CD4-positive, alpha-beta memory T cell (primary cell): Measurements from ENCODE around the gene SDCBP2. TPM values are rescaled to one million over a fixed set of nuclear protein-coding genes. Genes with fewer than 3 reads are reported as not detected.

Experiments
- CTCF ChIA-PET: fragments of 350-600 bp; sonication (Branson Sonifier 250); formaldehyde crosslinking; loops from one replicate; lab custom pipeline; 2021; ENCODE audit warnings: inconsistent platforms; ENCODE audit not compliant: partially characterized antibody; lab: Charles Lee
- POLR2A ChIA-PET: fragments of 350-600 bp; sonication (Branson Sonifier 250); formaldehyde crosslinking; loops from one replicate; lab custom pipeline; 2021; ENCODE audit not compliant: partially characterized antibody; lab: Charles Lee
- DNase-seq, 5 donors: peaks; one replicate each; pipeline versions ENCODE4 v3.0.0 to v3.0.0-alpha.2; 2020 to 2022; ENCODE audit warnings: mixed read lengths in 1 of 5
- H3K27ac ChIP-seq: one replicate; pipeline ENCODE4 v1.7.0; 2013; ENCODE audit warnings: low read depth, low read length
- H3K27me3 ChIP-seq: 2 replicates; pipeline ENCODE4 v1.7.0; 2013; ENCODE audit warnings: mild to moderate bottlenecking, low read length, moderate library complexity; ENCODE audit not compliant: insufficient read depth
- H3K36me3 ChIP-seq: 2 replicates; pipeline ENCODE4 v1.7.0; 2013; ENCODE audit warnings: mild to moderate bottlenecking, low read length, moderate library complexity; ENCODE audit not compliant: insufficient read depth
- H3K4me1 ChIP-seq: 2 replicates; pipeline ENCODE4 v1.7.0; 2013; ENCODE audit warnings: mild to moderate bottlenecking, low read length, moderate library complexity; ENCODE audit not compliant: insufficient read depth
- H3K4me3 ChIP-seq, 2 donors: one replicate each; pipeline ENCODE4 v1.7.0; 2013; ENCODE audit warnings: low read length in 2 of 2, mild to moderate bottlenecking in 1 of 2
- H3K9me3 ChIP-seq, 2 donors: one replicate each; pipeline ENCODE4 v1.7.0; 2013; ENCODE audit warnings: low read length in 2 of 2, control low read depth in 1 of 2; ENCODE audit not compliant: control insufficient read depth in 1 of 2
- H3K27ac Mint-ChIP-seq, 7 donors: one replicate each; pipeline ENCODE4 v1.8.0; 2020 to 2021; ENCODE audit warnings: mixed read lengths in 7 of 7, mild to moderate bottlenecking in 6 of 7, inconsistent platforms in 3 of 7, moderate library complexity in 3 of 7
- H3K27me3 Mint-ChIP-seq, 2 donors: one replicate each; pipeline ENCODE4 v1.8.0; 2020 to 2021; ENCODE audit warnings: mixed read lengths in 2 of 2
- H3K36me3 Mint-ChIP-seq, 2 donors: one replicate each; pipeline ENCODE4 v1.8.0; 2020 to 2021; ENCODE audit warnings: mixed read lengths in 2 of 2, inconsistent platforms in 1 of 2, mild to moderate bottlenecking in 1 of 2
- H3K4me1 Mint-ChIP-seq, 4 donors: one replicate each; pipeline ENCODE4 v1.8.0; 2020 to 2021; ENCODE audit warnings: mixed read lengths in 4 of 4, mild to moderate bottlenecking in 1 of 4
- H3K4me3 Mint-ChIP-seq, 8 donors: one replicate each; pipeline ENCODE4 v1.8.0; 2020 to 2021; ENCODE audit warnings: mixed read lengths in 8 of 8, mild to moderate bottlenecking in 7 of 8, moderate library complexity in 6 of 8, inconsistent platforms in 3 of 8
- H3K9me3 Mint-ChIP-seq, 8 donors: one replicate each; pipeline ENCODE4 v1.8.0; 2020 to 2021; ENCODE audit warnings: mixed read lengths in 8 of 8, mild to moderate bottlenecking in 5 of 8, inconsistent platforms in 3 of 8, moderate library complexity in 1 of 8
- intact Hi-C: fragments of 100-400 bp; cut with micrococcal nuclease; formaldehyde crosslinking; loops from one replicate; pipeline ENCODE4 v1.15.1; 2023
- polyA plus RNA-seq, 2 donors: library from polyadenylated mRNA; unstranded; fragments of 300-500 nt; fragmentation: Illumina TruSeq; gene quantifications; one replicate each; pipeline ENCODE4 v1.2.3, GENCODE V29; 2021
- total RNA-seq, 2 experiments: library from RNA; stranded (reverse); gene quantifications; one replicate each; pipeline ENCODE4 v1.2.3, GENCODE V29; 2021

Gene SDCBP2
- total and polyA plus RNA-seq, 4 experiments from 2014 or later, result 0.61 to 2.2 (median 1.2) TPM

DNA sequence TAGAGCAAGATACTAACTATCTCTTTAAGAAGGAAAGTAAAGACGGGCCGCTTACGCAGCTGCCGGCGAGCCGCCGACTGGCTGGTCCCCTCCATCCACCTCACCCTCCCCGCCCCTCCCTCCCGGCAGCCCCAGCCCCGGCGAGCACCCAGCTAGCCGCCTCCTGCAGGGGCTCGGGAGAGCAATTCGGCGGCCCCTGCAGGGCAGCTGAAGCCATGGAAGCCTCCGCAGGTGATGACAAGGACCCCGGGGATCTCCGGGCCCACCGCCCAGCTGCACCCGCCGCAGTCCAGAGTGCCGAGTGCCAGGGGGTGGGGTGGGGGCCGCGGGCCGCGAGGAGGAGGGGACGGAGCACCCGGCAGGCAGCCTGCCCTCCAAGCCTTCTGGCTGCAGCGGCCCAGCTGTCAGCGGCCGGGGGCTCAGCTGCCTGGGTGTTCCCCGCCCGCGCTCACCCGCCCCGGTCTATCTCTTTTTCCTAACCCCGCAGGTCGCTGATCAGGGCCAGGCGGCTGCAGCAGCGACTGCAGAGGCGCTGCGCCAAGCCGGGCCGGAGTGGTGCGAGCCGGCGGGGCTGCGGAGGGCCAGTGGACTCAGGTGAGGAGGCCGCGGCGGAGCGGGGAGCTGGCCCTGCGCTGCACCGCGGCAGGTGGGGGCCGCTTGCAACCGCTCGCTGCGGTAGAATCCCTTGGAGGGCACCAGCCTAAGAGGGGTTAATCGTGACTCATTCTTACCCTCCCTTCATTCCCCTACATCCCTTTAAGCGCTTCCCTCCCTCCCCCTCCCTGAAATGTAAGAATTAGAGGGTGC is 62.6 kb downstream of the SDCBP2 start, which contains the start of gene SNPH:
SNPH (plus strand) TSS at position 128 of the 807 bp plus-strand sequence. CDS start 29,946 bp downstream, outside the sequence.
- CTCF ChIA-PET, result interaction anchor here (1.0 to 1.1 kb wide), 2 partner anchors 32 to 201 kb away, joined by 3 read pairs; no protein-coding TSS in a partner anchor
- H3K27ac Mint-ChIP-seq, result peak within 1 kb of the TSS; percentile 88 to 99 (median 96)
- POLR2A ChIA-PET, result interaction anchor here (0.6 to 1.8 kb wide), 11 partner anchors 9 to 169 kb away, joined by 3 to 9 read pairs (median 3); partner anchors contain the start of genes PSMF1 and RAD21L1
- peaks cover 36% of the 10 kb centered on the region for H3K4me1 ChIP-seq
- no peaks in the 10 kb centered on the region for H3K36me3 ChIP-seq
- H3K4me1 Mint-ChIP-seq, result peaks cover 23 to 53% (median 39%) of the 10 kb centered on the region in 4 donors
- DNase-seq, result peak; percentile 67 to 84 (median 72)
- peaks cover 4% of the 10 kb centered on the region for H3K27me3 ChIP-seq
- no peaks in the 10 kb centered on the region for H3K27me3 Mint-ChIP-seq
- no peaks in the 10 kb centered on the region for H3K36me3 Mint-ChIP-seq
- peak within 1 kb of the TSS; percentile 43 to 58 for H3K4me3 ChIP-seq
- peak within 1 kb of the TSS; percentile 86 to 96 (median 92) for H3K4me3 Mint-ChIP-seq
- H3K9me3 Mint-ChIP-seq, result peaks cover 0 to 2% (median 0%) of the 10 kb centered on the region in 8 donors
- intact Hi-C loops, result loop anchor here (1.0 to 5.0 kb wide), 3 partner anchors 20 to 40 kb away; partner anchors contain the start of gene RAD21L1
- no peaks in the 10 kb centered on the region for H3K9me3 ChIP-seq
- H3K27ac ChIP-seq, result peak within 1 kb of the TSS; percentile 65

DNA sequence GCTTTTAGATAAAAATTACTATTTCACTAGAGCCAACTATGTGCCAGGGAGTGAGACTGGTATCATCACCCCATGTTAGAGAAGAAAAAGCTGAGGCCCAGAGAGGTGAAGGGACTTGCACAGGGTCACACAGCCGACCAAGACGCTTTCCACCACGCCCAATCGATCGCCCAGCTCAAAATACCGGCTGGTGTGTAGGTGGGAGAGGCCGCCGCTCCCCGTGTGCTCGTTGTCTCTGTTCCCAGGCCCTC is 63.1 kb downstream of the SDCBP2 start:
- peaks cover 23 to 53% (median 39%) of the 10 kb centered on the region in 4 donors for H3K4me1 Mint-ChIP-seq
- no peaks in the 10 kb centered on the region for H3K36me3 Mint-ChIP-seq
- CTCF ChIA-PET, result interaction anchor here (1.1 kb wide), 1 partner anchor 201 kb away, joined by 3 read pairs; no protein-coding TSS in a partner anchor
- H3K36me3 ChIP-seq, result no peaks in the 10 kb centered on the region
- peak overlapping the region; percentile 88 to 99 (median 96) for H3K27ac Mint-ChIP-seq
- DNase-seq, result no peak
- peak overlapping the region; percentile 86 to 96 (median 92) for H3K4me3 Mint-ChIP-seq
- H3K9me3 Mint-ChIP-seq, result peaks cover 0 to 2% (median 0%) of the 10 kb centered on the region in 8 donors
- H3K4me3 ChIP-seq, result peak overlapping the region; percentile 43 to 58
- intact Hi-C loops, result loop anchor here (1.0 to 5.0 kb wide), 3 partner anchors 20 to 39 kb away; partner anchors contain the start of gene RAD21L1
- peaks cover 5% of the 10 kb centered on the region for H3K27me3 ChIP-seq
- H3K27me3 Mint-ChIP-seq, result peaks cover 1 to 2% of the 10 kb centered on the region in 2 donors
- H3K4me1 ChIP-seq, result peaks cover 36% of the 10 kb centered on the region
- POLR2A ChIA-PET, result interaction anchor here (0.6 to 1.8 kb wide), 8 partner anchors 9 to 170 kb away, joined by 3 to 9 read pairs (median 4); partner anchors contain the start of genes PSMF1 and RAD21L1
- H3K9me3 ChIP-seq, result no peaks in the 10 kb centered on the region
- H3K27ac ChIP-seq, result peak overlapping the region; percentile 65

DNA sequence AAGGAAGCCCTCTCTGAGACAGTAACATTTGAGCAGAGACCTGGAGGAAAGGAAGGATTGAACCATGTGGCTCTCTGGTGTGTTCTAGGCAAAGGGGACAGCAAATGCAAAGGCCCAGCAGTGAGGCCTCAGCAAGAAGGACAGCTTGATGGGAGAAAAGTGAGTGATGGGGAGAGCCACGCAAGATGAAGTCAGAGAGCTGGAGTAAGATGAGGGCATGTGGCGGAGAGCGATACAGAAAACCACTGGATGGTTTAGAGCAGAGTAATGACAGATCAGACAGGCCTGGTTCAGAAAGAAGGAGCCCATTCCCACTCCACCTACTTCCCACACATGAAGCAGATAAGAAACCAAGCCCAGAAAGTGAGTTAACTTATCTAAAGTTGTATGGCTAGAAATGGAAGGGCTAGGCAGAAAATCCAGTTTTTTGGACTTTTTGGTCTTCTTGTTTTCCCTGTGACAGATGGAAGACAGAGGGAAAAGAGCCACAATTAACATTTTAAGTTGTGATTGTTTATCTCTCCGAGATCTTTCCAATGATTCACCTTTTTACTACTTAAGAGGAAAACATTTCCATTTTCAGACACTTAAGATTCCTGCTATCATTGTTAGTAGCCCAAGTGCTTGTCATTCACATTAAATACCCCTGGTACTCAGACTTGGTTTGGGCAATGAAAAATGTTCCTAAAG is 63.6 kb downstream of the SDCBP2 start:
- Mint-ChIP-seq H3K27ac (peak overlapping the region; percentile 88 to 99 (median 96)), H3K4me3 (peak overlapping the region; percentile 86 to 96 (median 92)), H3K27me3 (peaks cover 2 to 4% of the 10 kb centered on the region in 2 donors), H3K36me3 (no peaks in the 10 kb centered on the region), H3K4me1 (peaks cover 23 to 53% (median 39%) of the 10 kb centered on the region in 4 donors), H3K9me3 (peaks cover 0 to 2% (median 0%) of the 10 kb centered on the region in 8 donors)
- Histone ChIP-seq H3K9me3 (no peaks in the 10 kb centered on the region), H3K36me3 (no peaks in the 10 kb centered on the region), H3K27ac (peak overlapping the region; percentile 65), H3K4me1 (peaks cover 36% of the 10 kb centered on the region), H3K27me3 (peaks cover 5% of the 10 kb centered on the region), H3K4me3 (peak overlapping the region; percentile 43 to 58)
- POLR2A ChIA-PET, result interaction anchor here (0.8 to 1.8 kb wide), 7 partner anchors 8 to 170 kb away, joined by 3 to 9 read pairs (median 5); partner anchors contain the start of genes PSMF1 and RAD21L1
- DNase-seq, result no peak
- CTCF ChIA-PET, result interaction anchor here (1.1 kb wide), 1 partner anchor 202 kb away, joined by 3 read pairs; no protein-coding TSS in a partner anchor
- intact Hi-C loops, result loop anchor here (5.0 kb wide), 1 partner anchor 37 kb away; no protein-coding TSS in a partner anchor

DNA sequence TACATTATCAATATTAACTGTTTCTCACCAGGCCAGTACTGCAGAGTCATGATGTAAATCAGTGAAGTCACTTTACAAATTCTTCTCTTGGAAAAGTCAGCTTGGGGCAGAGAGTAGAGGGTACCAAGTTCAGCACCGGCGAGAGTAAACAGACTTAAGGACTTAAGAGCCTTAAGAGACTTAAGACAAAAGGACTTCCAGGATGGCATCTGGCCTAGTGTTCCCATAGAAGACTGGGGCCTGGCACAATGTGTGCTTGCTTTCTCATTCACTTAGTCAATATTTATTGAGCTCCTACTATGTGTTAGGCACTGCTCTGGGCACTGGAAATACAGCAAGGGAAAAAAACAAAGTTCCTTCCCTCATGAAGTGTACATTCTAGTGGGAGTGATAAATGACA is 64.2 kb downstream of the SDCBP2 start:
- Histone ChIP-seq H3K4me1 (peaks cover 36% of the 10 kb centered on the region), H3K27ac (no peak overlapping the region), H3K27me3 (peaks cover 5% of the 10 kb centered on the region), H3K9me3 (no peaks in the 10 kb centered on the region), H3K4me3 (no peak overlapping the region), H3K36me3 (no peaks in the 10 kb centered on the region)
- peaks cover 23 to 53% (median 39%) of the 10 kb centered on the region in 4 donors for H3K4me1 Mint-ChIP-seq
- ChIA-PET POLR2A (no interaction called here), CTCF (no interaction called here)
- H3K27me3 Mint-ChIP-seq, result peaks cover 2 to 4% of the 10 kb centered on the region in 2 donors
- peak overlapping the region in 6 of 8 donors; percentile 64 to 93 (median 78) for H3K4me3 Mint-ChIP-seq
- H3K36me3 Mint-ChIP-seq, result no peaks in the 10 kb centered on the region
- intact Hi-C loops, result loop anchor here (5.0 kb wide), 1 partner anchor 38 kb away; no protein-coding TSS in a partner anchor
- peaks cover 0 to 2% (median 0%) of the 10 kb centered on the region in 8 donors for H3K9me3 Mint-ChIP-seq
- peak overlapping the region; percentile 82 to 99 (median 96) for H3K27ac Mint-ChIP-seq
- DNase-seq, result no peak

DNA sequence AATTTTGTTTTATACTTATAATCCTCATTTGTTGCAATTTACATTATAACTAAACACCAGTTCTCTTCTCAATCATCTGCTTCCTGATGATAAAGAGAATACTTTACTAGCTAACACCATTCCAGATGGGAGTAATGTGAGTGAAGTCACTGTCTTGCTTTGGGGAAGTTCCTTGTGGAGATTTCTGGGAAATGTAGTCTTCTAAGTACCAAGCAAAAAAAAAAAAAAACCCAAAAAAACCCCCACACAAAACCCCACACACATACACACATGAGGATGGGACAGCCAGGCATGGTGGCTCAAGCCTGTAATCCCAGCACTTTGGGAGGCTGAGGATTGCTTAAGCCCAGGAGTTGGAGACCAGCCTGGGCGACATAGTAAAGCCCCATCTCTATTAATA is 65.1 kb downstream of the SDCBP2 start:
- H3K36me3 Mint-ChIP-seq, result no peaks in the 10 kb centered on the region
- H3K27me3 Mint-ChIP-seq, result peaks cover 2 to 4% of the 10 kb centered on the region in 2 donors
- no peaks in the 10 kb centered on the region for H3K36me3 ChIP-seq
- H3K27ac ChIP-seq, result no peak overlapping the region
- ChIA-PET CTCF (no interaction called here), POLR2A (no interaction called here)
- H3K4me3 ChIP-seq, result no peak overlapping the region
- DNase-seq, result no peak
- H3K4me1 ChIP-seq, result peaks cover 36% of the 10 kb centered on the region
- peak overlapping the region in 4 of 8 donors; percentile 16 to 62 (median 36) for H3K4me3 Mint-ChIP-seq
- intact Hi-C loops, result no loop called here
- H3K4me1 Mint-ChIP-seq, result peaks cover 23 to 45% (median 35%) of the 10 kb centered on the region in 4 donors
- peak overlapping the region in 3 of 7 donors; percentile 56 to 88 (median 62) for H3K27ac Mint-ChIP-seq
- peaks cover 5% of the 10 kb centered on the region for H3K27me3 ChIP-seq
- no peaks in the 10 kb centered on the region for H3K9me3 ChIP-seq
- peaks cover 0 to 2% (median 0%) of the 10 kb centered on the region in 8 donors for H3K9me3 Mint-ChIP-seq
